HCT116 (cell line): ENCODE data around the gene KRT85. TPM values are rescaled to one million over a fixed set of nuclear protein-coding genes. Genes with fewer than 3 reads are reported as not detected.

Experiments
- ATAC-seq: fragments of 200-7000 bp; cut with Tn5 transposase; 2 replicates; pipeline ENCODE4 v1.9.1; 2020; ENCODE audit warnings: mild to moderate bottlenecking, moderate library complexity
- BruUV-seq: library from RNA; stranded (reverse); fragments of 400-500 nt; replicated peaks from 2 replicates; lab custom pipeline; 2021; lab: Mats Ljungman, UMichigan
- CTCF ChIA-PET: fragments of 300-600 bp; sonication (Branson Sonifier 250); formaldehyde crosslinking; loops from one replicate; lab custom pipeline; 2021; ENCODE audit warnings: antibody characterized with exemption; lab: Charles Lee
- POLR2A ChIA-PET: fragments of 300-600, 350-600 bp; sonication (Branson Sonifier 250); formaldehyde crosslinking; loops from one replicate; lab custom pipeline; 2021; ENCODE audit warnings: antibody characterized with exemption; lab: Charles Lee
- RAD21 ChIA-PET, 2 experiments: fragments of 300-600 bp; sonication (Branson Sonifier 250); formaldehyde crosslinking; loops; one replicate each; lab custom pipeline; 2023; ENCODE audit warnings: low total read pairs in 2 of 2; ENCODE audit not compliant: uncharacterized antibody in 2 of 2, unreplicated experiment in 2 of 2, low non-redundant PET in 1 of 2; lab: Charles Lee
- DNase-seq: peaks from one replicate; pipeline ENCODE4 v3.0.0-alpha.2; 2010; ENCODE audit warnings: low read depth, low spot score
- H2AFZ ChIP-seq: fragments of 200-600 bp; shearing (Covaris generic), sonication (generic); 2 replicates; pipeline ENCODE4 v1.6.1; 2017; ENCODE audit warnings: low read depth, mixed run types, mixed read lengths, antibody characterized with exemption, low read length; ENCODE audit not compliant: poor library complexity, severe bottlenecking
- H3K27ac ChIP-seq: 2 replicates; pipeline ENCODE4 v1.5.1; 2012; ENCODE audit warnings: low read depth, low read length
- H3K27me3 ChIP-seq: fragments of 200-600 bp; sonication (generic); 2 replicates; pipeline ENCODE4 v1.6.1; 2016; ENCODE audit warnings: mixed run types, low read length, mixed read lengths; ENCODE audit not compliant: insufficient read depth
- H3K36me3 ChIP-seq, 2 experiments: fragments of 200-500 bp in 1 of 2; fragments of 200-600 bp in 1 of 2; sonication (Bioruptor generic) in 1 of 2; sonication (generic) in 1 of 2; 2 replicates each; pipeline versions ENCODE4 v1.5.1 to v1.6.1; 2014 to 2016; ENCODE audit warnings: low read length in 2 of 2, inconsistent platforms in 1 of 2, mixed read lengths in 1 of 2, mixed run types in 1 of 2; ENCODE audit not compliant: insufficient read depth in 2 of 2, control insufficient read depth in 1 of 2
- H3K4me1 ChIP-seq, 2 experiments: fragments of 200-600 bp in 1 of 2; sonication (generic) in 1 of 2; 2 replicates each; pipeline versions ENCODE4 v1.5.1 to v1.6.1; 2012 to 2017; ENCODE audit warnings: low read length in 2 of 2, inconsistent platforms in 1 of 2, mild to moderate bottlenecking in 1 of 2, mixed read lengths in 1 of 2, mixed run types in 1 of 2, moderate library complexity in 1 of 2; ENCODE audit not compliant: insufficient read depth in 2 of 2, control insufficient read depth in 1 of 2
- H3K4me2 ChIP-seq: fragments of 200-600 bp; sonication (generic); 2 replicates; pipeline ENCODE4 v1.6.1; 2017; ENCODE audit warnings: mixed run types, low read length, mixed read lengths
- H3K4me3 ChIP-seq, 2 experiments: fragments of 200-600 bp in 1 of 2; sonication (generic) in 1 of 2; replicated peaks in 1 of 2; 2 replicates each; pipeline ENCODE4 v1.5.1; 2011 to 2016; ENCODE audit warnings: low read length in 2 of 2, control low read depth in 1 of 2, low read depth in 1 of 2, mild to moderate bottlenecking in 1 of 2, mixed read lengths in 1 of 2, mixed run types in 1 of 2
- H3K79me2 ChIP-seq: fragments of 200-600 bp; sonication (generic); 2 replicates; pipeline ENCODE4 v1.6.1; 2017; ENCODE audit warnings: mild to moderate bottlenecking, mixed run types, low read length, moderate library complexity, mixed read lengths; ENCODE audit not compliant: insufficient read depth
- H3K9ac ChIP-seq: fragments of 200-600 bp; sonication (generic); 2 replicates; pipeline ENCODE4 v1.6.1; 2016; ENCODE audit warnings: low read length, mixed read lengths
- H3K9me2 ChIP-seq: fragments of 200-600 bp; sonication (generic), shearing (Covaris generic); 2 replicates; pipeline ENCODE4 v1.6.1; 2017; ENCODE audit warnings: mixed run types, mild to moderate bottlenecking, moderate library complexity; ENCODE audit not compliant: insufficient read depth
- H3K9me3 ChIP-seq, 2 experiments: fragments of 200-500 bp in 1 of 2; fragments of 200-600 bp in 1 of 2; sonication (Bioruptor generic) in 1 of 2; sonication (generic) in 1 of 2; 2 replicates each; pipeline ENCODE4 v1.6.1; 2014 to 2017; ENCODE audit warnings: low read length in 2 of 2, mixed read lengths in 2 of 2, inconsistent platforms in 1 of 2, low read depth in 1 of 2, mild to moderate bottlenecking in 1 of 2, mixed run types in 1 of 2, moderate library complexity in 1 of 2; ENCODE audit not compliant: control insufficient read depth in 1 of 2, insufficient read depth in 1 of 2
- H4K20me1 ChIP-seq: fragments of 200-600 bp; sonication (generic), shearing (Covaris generic); 2 replicates; pipeline ENCODE4 v1.6.1; 2017; ENCODE audit warnings: mixed run types, mild to moderate bottlenecking, moderate library complexity; ENCODE audit not compliant: insufficient read depth
- ATF3 ChIP-seq: IDR thresholded peaks from 2 replicates; pipeline ENCODE4 v1.6.1; 2012
- CEBPB ChIP-seq: IDR thresholded peaks from 2 replicates; pipeline ENCODE4 v1.6.1; 2012; ENCODE audit warnings: low read depth
- CTCF ChIP-seq, 3 experiments: fragments of 200-600 bp in 1 of 3; sonication (generic) in 1 of 3; IDR thresholded peaks in 2 of 3; conservative IDR thresholded peaks in 1 of 3; 2 replicates each; pipeline ENCODE4 v1.5.1; 2012 to 2017; ENCODE audit warnings: low read depth in 2 of 3, low read length in 2 of 3, antibody characterized with exemption in 1 of 3, borderline replicate concordance in 1 of 3, control low read depth in 1 of 3, mild to moderate bottlenecking in 1 of 3, mixed read lengths in 1 of 3, mixed run types in 1 of 3, moderate library complexity in 1 of 3; ENCODE audit not compliant: insufficient read depth in 1 of 3
- EZH2phosphoT487 ChIP-seq: fragments of 200-600 bp; IDR thresholded peaks from 2 replicates; pipeline ENCODE4 v1.6.1; 2018; ENCODE audit warnings: antibody characterized with exemption, borderline replicate concordance
- FOSL1 ChIP-seq: IDR thresholded peaks from 2 replicates; pipeline ENCODE4 v1.6.1; 2012; ENCODE audit warnings: low read depth
- JUND ChIP-seq: IDR thresholded peaks from 2 replicates; pipeline ENCODE4 v1.6.1; 2012
- MAX ChIP-seq: IDR thresholded peaks from 2 replicates; pipeline ENCODE4 v1.6.1; 2012
- RAD21 ChIP-seq: IDR thresholded peaks from 2 replicates; pipeline ENCODE4 v1.6.1; 2012; ENCODE audit warnings: low read depth, mild to moderate bottlenecking
- SP1 ChIP-seq: IDR thresholded peaks from 2 replicates; pipeline ENCODE4 v1.6.1; 2012; ENCODE audit warnings: low read depth
- SRF ChIP-seq: IDR thresholded peaks from 2 replicates; pipeline ENCODE4 v1.6.1; 2012; ENCODE audit warnings: low read depth
- YY1 ChIP-seq: IDR thresholded peaks from 2 replicates; pipeline ENCODE4 v1.6.1; 2011; ENCODE audit warnings: low read length, low read depth, moderate library complexity, mild to moderate bottlenecking; ENCODE audit not compliant: insufficient replicate concordance; ENCODE audit errors: extremely low read depth
- ZBTB33 ChIP-seq: IDR thresholded peaks from 2 replicates; pipeline ENCODE4 v1.6.1; 2011; ENCODE audit warnings: mild to moderate bottlenecking, low read length, moderate library complexity; ENCODE audit not compliant: insufficient replicate concordance; ENCODE audit errors: extremely low read depth
- intact Hi-C: fragments of 100-400 bp; cut with micrococcal nuclease; formaldehyde crosslinking; loops from 2 replicates; pipeline ENCODE4 v1.10.0; 2022
- total RNA-seq: library from RNA; stranded (reverse); gene quantifications from one replicate; pipeline ENCODE4 v1.2.1, GENCODE V29; 2021; ENCODE audit not compliant: unreplicated experiment

Gene KRT85
- total RNA-seq, 1 experiment from 2014 or later, result not detected

- no peak overlapping the region for H2AFZ ChIP-seq
- H3K9me2 ChIP-seq, result no peaks in the 10 kb centered on the region
- H3K4me2 ChIP-seq, result no peak overlapping the region
- POLR2A ChIA-PET, result no interaction called here
- no peaks in the 10 kb centered on the region for H4K20me1 ChIP-seq
- H3K36me3 ChIP-seq, result no peaks in the 10 kb centered on the region
- no peak for TF ChIP-seq ATF3
- no peak for TF ChIP-seq YY1
- no peak for TF ChIP-seq CEBPB
- TF ChIP-seq RAD21, result no peak
- TF ChIP-seq SP1, result no peak
- TF ChIP-seq MAX, result no peak
- H3K9ac ChIP-seq, result no peak overlapping the region
- H3K27me3 ChIP-seq, result no peaks in the 10 kb centered on the region
- no peak overlapping the region for H3K27ac ChIP-seq
- BruUV-seq, result no TSS peak
- CTCF ChIA-PET, result interaction anchor here (1.2 kb wide), 1 partner anchor 13 kb away, joined by 4 read pairs; no protein-coding TSS in a partner anchor
- H3K9me3 ChIP-seq, result no peaks in the 10 kb centered on the region
- ATAC-seq (no peak), DNase-seq (no peak)
- RAD21 ChIA-PET, result no interaction called here
- no peaks in the 10 kb centered on the region for H3K79me2 ChIP-seq
- no peak overlapping the region for H3K4me3 ChIP-seq
- intact Hi-C loops, result no loop called here
- no peaks in the 10 kb centered on the region; a peak in 1 of 4 replicates for H3K4me1 ChIP-seq
Observed at GRCh38 chr12:52359621-52360061, 7.6 kb downstream of the KRT85 start.

- no peaks in the 10 kb centered on the region for H3K36me3 ChIP-seq
- no peaks in the 10 kb centered on the region for H3K9me2 ChIP-seq
- RAD21 ChIA-PET, result no interaction called here
- no peak overlapping the region for H3K4me3 ChIP-seq
- no peak overlapping the region for H3K4me2 ChIP-seq
- H3K4me1 ChIP-seq, result no peaks in the 10 kb centered on the region; a peak in 1 of 4 replicates
- H3K79me2 ChIP-seq, result no peaks in the 10 kb centered on the region
- intact Hi-C loops, result no loop called here
- no peaks in the 10 kb centered on the region; the same call in 1 of the 2 replicates for H3K27me3 ChIP-seq
- DNase-seq (no peak), ATAC-seq (no peak)
- no peaks in the 10 kb centered on the region for H4K20me1 ChIP-seq
- H2AFZ ChIP-seq, result no peak overlapping the region
- POLR2A ChIA-PET, result interaction anchor here (0.6 kb wide), 1 partner anchor 193 kb away, joined by 3 read pairs; no protein-coding TSS in a partner anchor
- H3K9me3 ChIP-seq, result no peaks in the 10 kb centered on the region
- no peak for TF ChIP-seq EZH2phosphoT487
- TF ChIP-seq SP1, result no peak
- no peak for TF ChIP-seq CTCF (IDR thresholded peaks at IDR 0.05 in 2 of 3, conservative IDR thresholded peaks at IDR 0.05 in 1 of 3; ENCODE audit: borderline replicate concordance in 1 of 3, insufficient read depth in 1 of 3, low read depth in 2 of 3, low read length in 2 of 3)
- no peak for TF ChIP-seq JUND
- TF ChIP-seq SRF, result no peak
- TF ChIP-seq ZBTB33, result no peak
- TF ChIP-seq FOSL1, result no peak
- no TSS peak for BruUV-seq
- no peak overlapping the region for H3K27ac ChIP-seq
- CTCF ChIA-PET, result interaction anchor here (1.0 kb wide), 1 partner anchor 32 kb away, joined by 3 read pairs; no protein-coding TSS in a partner anchor
- H3K9ac ChIP-seq, result no peak overlapping the region
Observed at GRCh38 chr12:52358575-52359350, 8.5 kb downstream of the KRT85 start.
